MM.1S (cell line): ENCODE results near the gene TMEM117.

Source experiments
- DNase-seq: peaks from one replicate; pipeline ENCODE4 v3.0.0-alpha.2; 2015
- H2AFZ ChIP-seq: fragments of 300-600 bp; sonication (generic); 2 replicates; pipeline ENCODE4 v1.6.0; 2016; ENCODE audit warnings: antibody characterized with exemption, low read length
- H3F3A ChIP-seq: fragments of 300-600 bp; sonication (generic); 2 replicates; pipeline ENCODE4 v1.6.1; 2016; ENCODE audit warnings: mild to moderate bottlenecking, antibody characterized with exemption, low read length, moderate library complexity, mixed read lengths; ENCODE audit not compliant: insufficient read depth
- H3K27ac ChIP-seq: fragments of 300-600 bp; sonication (generic); 2 replicates; pipeline ENCODE4 v1.5.1; 2016; ENCODE audit warnings: mild to moderate bottlenecking, low read length
- H3K27me3 ChIP-seq: fragments of 300-600 bp; sonication (generic); replicated peaks from 2 replicates; pipeline ENCODE4 v1.6.0; 2016; ENCODE audit warnings: low read length; ENCODE audit not compliant: insufficient read depth
- H3K36me3 ChIP-seq: fragments of 300-600 bp; sonication (generic); replicated peaks from 2 replicates; pipeline ENCODE4 v1.6.1; 2016; ENCODE audit warnings: mild to moderate bottlenecking, low read length, mixed read lengths; ENCODE audit not compliant: insufficient read depth
- H3K4me1 ChIP-seq: fragments of 300-600 bp; sonication (generic); 2 replicates; pipeline ENCODE4 v1.6.1; 2016; ENCODE audit warnings: low read length, mixed read lengths
- H3K4me2 ChIP-seq: fragments of 300-600 bp; sonication (generic); 2 replicates; pipeline ENCODE4 v1.6.0; 2016; ENCODE audit warnings: low read depth, low read length
- H3K4me3 ChIP-seq: fragments of 300-600 bp; sonication (generic); 2 replicates; pipeline ENCODE4 v1.5.1; 2016; ENCODE audit warnings: low read length, mixed read lengths
- H3K79me2 ChIP-seq: fragments of 300-600 bp; sonication (generic); 2 replicates; pipeline ENCODE4 v1.6.1; 2016; ENCODE audit warnings: mixed run types, low read length, mixed read lengths
- H3K9ac ChIP-seq: fragments of 300-600 bp; sonication (generic); 2 replicates; pipeline ENCODE4 v1.6.1; 2016; ENCODE audit warnings: low read length, mixed read lengths
- H3K9me2 ChIP-seq: fragments of 300-600 bp; sonication (generic); replicated peaks from 2 replicates; pipeline ENCODE4 v1.6.1; 2016; ENCODE audit warnings: mild to moderate bottlenecking, low read length, mixed read lengths; ENCODE audit not compliant: insufficient read depth
- H3K9me3 ChIP-seq: fragments of 300-600 bp; sonication (generic); replicated peaks from 2 replicates; pipeline ENCODE4 v1.6.1; 2016; ENCODE audit warnings: mild to moderate bottlenecking, low read length, mixed read lengths; ENCODE audit not compliant: insufficient read depth
- H4K20me1 ChIP-seq: fragments of 300-600 bp; sonication (generic); 2 replicates; pipeline ENCODE4 v1.6.1; 2016; ENCODE audit warnings: mild to moderate bottlenecking, low read length, moderate library complexity, mixed read lengths; ENCODE audit not compliant: insufficient read depth
- CTCF ChIP-seq: fragments of 300-600 bp; sonication (generic); IDR thresholded peaks from 2 replicates; pipeline ENCODE4 v1.5.1; 2016; ENCODE audit warnings: antibody characterized with exemption, low read length, mixed read lengths
- EZH2 ChIP-seq: fragments of 300-600 bp; sonication (generic); optimal IDR thresholded peaks from 2 replicates; pipeline ENCODE3; 2017; ENCODE audit warnings: low read depth, mild to moderate bottlenecking, antibody characterized with exemption, low read length, mixed read lengths
- EZH2phosphoT487 ChIP-seq: fragments of 300-600 bp; sonication (generic); IDR thresholded peaks from 2 replicates; pipeline ENCODE4 v1.6.1; 2018; ENCODE audit warnings: antibody characterized with exemption, low read length

TMEM117 gene

GRCh38 chr12:43931187-43931586, 95.3 kb downstream of the TMEM117 start:
- H3K9me2 ChIP-seq, result no peaks in the 10 kb centered on the region
- H2AFZ ChIP-seq, result no peak overlapping the region
- H3F3A ChIP-seq, result no peaks in the 10 kb centered on the region
- H3K36me3 ChIP-seq, result no peaks in the 10 kb centered on the region
- H3K4me1 ChIP-seq, result no peaks in the 10 kb centered on the region
- H3K9me3 ChIP-seq, result no peaks in the 10 kb centered on the region; the same call in 1 of the 2 replicates
- no peaks in the 10 kb centered on the region for H4K20me1 ChIP-seq
- TF ChIP-seq EZH2, result no peak
- no peak for TF ChIP-seq EZH2phosphoT487
- no peak for TF ChIP-seq CTCF
- no peak overlapping the region for H3K9ac ChIP-seq
- H3K79me2 ChIP-seq, result no peaks in the 10 kb centered on the region
- DNase-seq, result no peak
- no peak overlapping the region for H3K4me3 ChIP-seq
- H3K27me3 ChIP-seq, result no peaks in the 10 kb centered on the region
- H3K4me2 ChIP-seq, result no peak overlapping the region
- no peak overlapping the region for H3K27ac ChIP-seq

GRCh38 chr12:43935581-43935980, 99.7 kb downstream of the TMEM117 start:
- H3K36me3 ChIP-seq, result no peaks in the 10 kb centered on the region
- no peak overlapping the region for H3K4me3 ChIP-seq
- no peak overlapping the region for H2AFZ ChIP-seq
- H3K4me2 ChIP-seq, result no peak overlapping the region
- H3K9me2 ChIP-seq, result no peaks in the 10 kb centered on the region
- TF ChIP-seq EZH2 (no peak), EZH2phosphoT487 (no peak), CTCF (no peak)
- no peaks in the 10 kb centered on the region for H3K4me1 ChIP-seq
- H4K20me1 ChIP-seq, result no peaks in the 10 kb centered on the region
- no peak overlapping the region for H3K27ac ChIP-seq
- no peaks in the 10 kb centered on the region for H3K9me3 ChIP-seq
- no peaks in the 10 kb centered on the region for H3F3A ChIP-seq
- no peaks in the 10 kb centered on the region for H3K79me2 ChIP-seq
- H3K27me3 ChIP-seq, result no peaks in the 10 kb centered on the region
- DNase-seq, result no peak
- H3K9ac ChIP-seq, result no peak overlapping the region

GRCh38 chr12:43937947-43938346, 102.1 kb downstream of the TMEM117 start:
- no peaks in the 10 kb centered on the region for H3K27me3 ChIP-seq
- DNase-seq, result no peak
- H3K27ac ChIP-seq, result no peak overlapping the region
- no peaks in the 10 kb centered on the region for H3F3A ChIP-seq
- no peak overlapping the region for H3K4me3 ChIP-seq
- TF ChIP-seq CTCF (peak; percentile 8; the same call in 1 of the 2 replicates), EZH2 (no peak)
- no peak overlapping the region for H3K9ac ChIP-seq
- no peak overlapping the region for H2AFZ ChIP-seq
- no peaks in the 10 kb centered on the region for H3K79me2 ChIP-seq
- H3K9me3 ChIP-seq, result no peaks in the 10 kb centered on the region
- no peaks in the 10 kb centered on the region for H3K4me1 ChIP-seq
- no peak overlapping the region for H3K4me2 ChIP-seq
- no peaks in the 10 kb centered on the region for H3K9me2 ChIP-seq
- no peaks in the 10 kb centered on the region for H4K20me1 ChIP-seq
- no peaks in the 10 kb centered on the region for H3K36me3 ChIP-seq
